Activated CD4-positive, CD25-positive, alpha-beta regulatory T cell (primary cell): ENCODE results near the gene VWDE.

Source experiments
- DNase-seq, 4 experiments: peaks; one replicate each; lab custom pipeline; 2025; lab: John Stamatoyannopoulos, UW

The VWDE gene

GRCh38 chr7:12327922-12328321 is 75.7 kb downstream of the VWDE start:
- DNase-seq = no peak

DNA sequence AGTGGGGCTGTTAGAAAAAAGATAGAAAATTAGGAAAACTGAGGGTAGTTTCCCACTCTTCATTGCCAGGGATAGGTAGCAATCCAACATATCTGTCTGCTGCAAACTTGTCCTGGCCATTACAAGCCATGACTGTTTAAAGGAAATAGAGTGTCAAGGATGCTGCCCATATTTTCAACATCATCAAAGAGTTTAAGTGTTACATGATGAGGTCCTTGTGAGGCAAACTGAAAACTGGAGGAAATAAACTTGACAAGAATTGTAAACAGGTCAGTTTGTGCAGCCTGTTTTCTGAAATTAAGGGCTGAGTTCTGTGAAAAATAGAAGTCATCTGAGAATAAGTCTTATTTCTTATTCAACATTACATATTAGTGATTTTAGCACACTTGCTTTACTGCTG is 78.0 kb downstream of the VWDE start:
- DNase-seq = no peak

- no peak for DNase-seq
Measured at GRCh38 chr7:12323415-12323814, 80.2 kb downstream of the VWDE start.

- DNase-seq = no peak
Measured at GRCh38 chr7:12322903-12323300, 80.8 kb downstream of the VWDE start.

GRCh38 chr7:12322284-12322902 is 81.3 kb downstream of the VWDE start:
- DNase-seq = no peak

- no peak for DNase-seq
Measured at GRCh38 chr7:12320987-12321647, 82.5 kb downstream of the VWDE start.

- no peak for DNase-seq
Measured at GRCh38 chr7:12320241-12320986, 83.3 kb downstream of the VWDE start.

DNA sequence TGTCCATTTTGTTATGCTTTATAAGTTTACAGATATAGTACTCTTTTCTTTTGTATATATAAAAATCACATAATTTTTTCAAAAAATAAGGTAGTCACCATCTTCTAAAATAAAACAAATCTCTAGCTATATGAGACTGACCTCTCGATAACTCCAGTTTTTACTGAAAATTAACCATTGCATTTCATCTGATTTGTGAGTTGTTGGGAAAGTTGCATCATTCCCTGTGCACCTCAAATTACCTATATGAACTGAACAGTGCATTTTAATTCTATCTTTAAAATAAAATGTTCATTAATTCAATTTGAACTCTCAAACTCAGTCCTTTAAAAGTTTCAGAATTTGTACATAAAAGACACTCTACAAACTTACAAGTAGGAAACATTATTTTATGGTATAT is 86.0 kb downstream of the VWDE start:
- no peak for DNase-seq

DNA sequence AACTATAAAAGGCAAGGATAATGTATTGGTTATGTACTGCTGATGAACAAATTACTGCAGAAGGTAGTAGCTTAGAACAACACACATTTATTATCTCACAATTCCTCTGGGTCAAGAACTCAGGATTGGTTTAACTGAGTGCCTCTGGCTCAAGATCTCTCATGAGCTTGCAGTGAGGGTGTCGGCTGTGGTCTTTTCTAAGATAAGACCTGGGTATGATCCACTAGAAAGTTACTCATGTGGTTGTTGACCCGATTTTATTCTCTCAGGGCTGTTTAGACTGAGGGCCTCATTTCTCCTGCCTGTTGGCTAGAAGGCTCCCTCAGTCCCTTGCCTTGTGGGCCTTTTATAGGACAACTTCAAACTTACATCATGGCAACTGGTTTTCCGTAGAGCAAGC is 86.7 kb downstream of the VWDE start:
- DNase-seq = no peak

- DNase-seq = no peak
Measured at GRCh38 chr7:12315049-12315448, 88.6 kb downstream of the VWDE start.

- no peak for DNase-seq
Measured at GRCh38 chr7:12314199-12314598, 89.5 kb downstream of the VWDE start.

GRCh38 chr7:12305502-12305901 is 98.2 kb downstream of the VWDE start:
- no peak for DNase-seq

DNA sequence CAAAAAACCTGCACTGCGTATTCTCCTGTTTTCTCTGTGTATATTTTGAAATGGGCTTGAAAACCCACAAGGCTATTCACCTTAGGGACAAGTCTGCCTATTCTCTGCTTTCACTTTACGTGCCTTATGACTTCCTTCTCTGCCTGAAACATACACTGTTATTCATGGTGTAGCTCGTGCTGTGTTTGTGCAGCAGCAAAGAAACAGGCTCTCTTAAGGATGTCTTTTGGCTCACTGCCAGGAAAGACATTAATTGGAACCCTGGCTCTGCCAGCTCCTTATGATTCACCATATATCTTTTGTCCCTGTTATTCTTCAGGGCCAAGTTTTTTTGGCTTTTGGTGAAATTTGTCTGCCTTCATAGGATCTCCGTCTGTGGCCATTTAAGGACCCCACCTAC is 100.2 kb downstream of the VWDE start:
- DNase-seq = no peak

DNA sequence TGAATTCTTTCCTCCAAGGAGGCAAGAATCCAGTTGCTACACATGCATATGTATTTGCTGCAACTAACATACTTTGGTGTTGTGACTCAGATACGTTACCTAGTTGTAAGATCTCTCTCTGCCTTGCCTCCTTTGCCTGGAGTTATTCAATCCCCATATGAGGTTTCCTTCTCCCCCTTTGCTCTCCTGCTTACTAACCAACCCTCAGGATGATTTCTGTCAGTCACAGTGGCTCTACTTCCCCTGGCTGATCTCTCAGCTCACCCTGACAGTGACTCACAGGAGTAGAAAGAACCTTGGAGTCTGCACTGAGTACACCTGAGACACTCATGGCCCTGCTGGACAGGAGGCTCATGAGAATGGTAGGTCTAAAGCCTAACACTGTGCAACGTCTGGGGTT is 100.6 kb downstream of the VWDE start:
- no peak for DNase-seq

GRCh38 chr7:12300415-12300814 is 103.2 kb downstream of the VWDE start:
- no peak for DNase-seq

- DNase-seq = no peak
Measured at GRCh38 chr7:12299367-12299766, 104.3 kb downstream of the VWDE start.

DNA sequence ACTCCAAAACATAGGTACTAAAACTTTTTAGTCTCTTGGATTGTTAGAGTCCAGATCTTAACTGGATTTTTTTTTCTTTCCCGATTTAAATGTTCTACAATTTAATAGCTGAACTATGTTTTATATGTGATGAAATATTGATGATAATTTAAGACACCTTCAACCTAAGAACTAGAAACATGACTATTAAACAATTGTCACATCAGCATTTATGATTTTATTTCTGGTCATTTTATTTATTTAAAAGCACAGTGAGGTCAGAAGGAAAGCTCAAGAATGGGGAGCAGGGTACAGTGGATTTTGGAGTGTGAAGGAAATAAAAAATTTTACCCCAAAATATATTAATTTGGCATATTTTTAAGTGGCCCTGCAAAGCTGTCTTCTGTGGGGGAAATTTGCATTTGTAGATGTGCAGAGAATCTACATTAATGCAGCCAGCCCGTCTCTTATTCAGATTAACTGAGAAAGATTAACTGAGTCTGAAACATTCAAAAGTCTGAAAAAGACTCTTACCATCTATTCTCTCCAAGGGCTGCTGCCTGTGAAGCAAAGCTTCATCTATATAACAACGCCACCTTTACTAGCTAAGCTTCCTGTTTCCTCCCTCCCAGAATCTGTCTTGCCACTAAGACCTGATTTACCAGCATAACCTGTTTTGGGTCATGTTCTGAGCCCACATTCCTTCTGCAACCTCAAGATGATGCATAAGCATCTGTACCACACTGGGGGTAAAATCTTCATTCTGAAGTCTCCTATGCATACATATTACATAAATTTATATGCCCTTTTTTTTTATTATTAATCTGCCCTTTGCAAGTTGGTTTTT is 106.2 kb downstream of the VWDE start:
- no peak for DNase-seq

DNA sequence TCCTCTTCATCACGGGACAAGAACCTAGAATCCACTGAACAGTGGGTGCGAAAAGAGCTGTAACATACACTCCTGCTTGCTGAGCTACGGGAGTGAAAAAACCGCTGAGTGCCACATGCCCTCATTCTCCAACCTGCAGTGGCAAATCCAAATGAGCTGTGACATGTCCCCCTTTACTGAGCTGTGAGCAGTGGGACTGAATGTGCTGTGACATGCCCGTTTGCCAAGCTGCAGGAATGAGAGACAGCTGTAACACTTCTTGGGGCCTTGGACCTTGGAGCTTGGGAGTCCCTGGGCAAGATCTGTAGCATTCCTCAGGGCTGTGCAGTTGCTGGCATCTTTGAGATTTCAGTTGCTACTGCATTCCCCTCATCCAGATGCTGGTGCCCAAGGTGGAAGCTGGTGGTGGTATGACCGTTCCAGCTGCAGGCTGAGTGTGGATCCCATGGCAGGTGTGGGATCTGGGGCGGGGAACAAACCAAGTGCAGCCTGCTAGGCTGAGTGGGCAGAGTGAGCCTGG is 107.6 kb downstream of the VWDE start:
- no peak for DNase-seq

GRCh38 chr7:12294701-12295100 is 109.0 kb downstream of the VWDE start:
- DNase-seq = no peak

DNA sequence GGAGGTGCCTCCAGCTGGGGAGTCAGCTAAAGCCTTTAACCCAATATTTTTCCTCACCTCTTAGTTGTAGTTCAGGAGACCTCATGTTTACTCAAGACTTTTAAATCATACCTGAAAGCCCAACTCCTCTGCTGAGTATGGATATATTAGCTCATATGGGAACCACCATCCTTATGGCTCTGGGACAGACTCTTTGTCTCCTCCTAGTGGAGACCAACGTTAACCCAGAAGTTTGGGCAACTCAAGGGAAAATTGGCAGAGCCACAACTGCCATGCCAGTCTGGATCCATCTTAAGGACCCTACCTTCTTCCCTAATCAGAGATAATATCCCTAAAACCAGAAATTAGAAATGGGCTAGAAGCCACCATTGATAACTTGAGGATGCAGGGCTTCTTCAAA is 111.8 kb downstream of the VWDE start:
- DNase-seq = no peak

DNA sequence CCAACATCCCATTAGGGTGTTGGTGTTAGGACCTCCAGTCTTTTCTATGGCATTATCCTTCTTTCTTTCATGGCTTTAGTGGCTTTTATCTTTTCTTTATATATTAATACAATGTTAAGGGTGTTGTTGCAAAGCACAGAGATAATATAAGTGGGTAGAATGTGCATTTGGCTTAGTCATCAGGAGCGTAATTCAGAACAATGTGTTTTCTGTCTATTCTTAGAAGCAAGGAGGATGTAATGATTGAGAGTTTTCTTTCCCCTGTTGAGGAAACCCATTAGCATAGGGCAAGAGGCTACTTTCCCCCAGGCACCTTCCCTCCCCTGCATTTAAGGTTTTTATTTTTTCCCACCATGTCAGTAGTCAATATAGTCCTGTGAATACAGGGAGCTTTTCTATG is 112.9 kb downstream of the VWDE start:
- DNase-seq = no peak

GRCh38 chr7:12289996-12290395 is 113.7 kb downstream of the VWDE start:
- no peak for DNase-seq
